NCI-H1092 treated with DMSO at 0.1 percent for 48 hours (cell line): ENCODE data around the gene TENT5C.

Source experiments
- DNase-seq: peaks from one replicate; lab custom pipeline; 2025; lab: John Stamatoyannopoulos, UW

The TENT5C gene

DNA sequence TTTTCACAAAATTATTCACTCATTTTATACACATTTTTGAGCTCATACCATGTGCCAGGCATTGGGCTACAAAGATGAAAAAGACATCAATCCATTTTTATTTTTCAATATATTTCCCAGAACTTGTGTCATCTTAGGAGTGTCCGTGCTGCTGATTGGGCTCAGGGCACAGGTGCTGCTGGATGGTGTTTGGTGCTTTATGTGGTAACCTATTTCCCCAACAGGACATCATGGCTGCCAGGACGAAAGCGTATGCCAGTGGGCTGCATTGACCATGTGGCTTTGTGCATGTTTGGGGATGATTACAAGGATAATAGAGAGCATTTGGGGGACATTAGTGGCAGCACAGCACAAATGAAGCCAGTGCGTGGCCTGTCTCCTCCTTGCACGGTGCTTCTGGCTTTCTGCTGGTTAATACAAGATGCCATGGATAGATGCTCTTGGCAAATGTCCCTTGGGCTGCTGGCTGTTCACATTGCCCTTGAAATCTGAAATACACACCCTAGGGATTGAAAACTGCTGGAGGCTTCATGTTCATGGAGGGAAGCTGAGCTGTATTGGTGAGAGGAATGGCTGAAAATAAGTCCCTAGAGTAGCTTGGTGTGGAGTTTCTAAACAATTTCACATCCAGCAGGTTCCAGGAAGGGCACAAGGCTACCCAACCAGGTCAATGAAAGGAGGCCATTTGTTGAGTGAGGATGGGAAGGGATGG is 52.3 kb downstream of the TENT5C start:
- no peak for DNase-seq

DNA sequence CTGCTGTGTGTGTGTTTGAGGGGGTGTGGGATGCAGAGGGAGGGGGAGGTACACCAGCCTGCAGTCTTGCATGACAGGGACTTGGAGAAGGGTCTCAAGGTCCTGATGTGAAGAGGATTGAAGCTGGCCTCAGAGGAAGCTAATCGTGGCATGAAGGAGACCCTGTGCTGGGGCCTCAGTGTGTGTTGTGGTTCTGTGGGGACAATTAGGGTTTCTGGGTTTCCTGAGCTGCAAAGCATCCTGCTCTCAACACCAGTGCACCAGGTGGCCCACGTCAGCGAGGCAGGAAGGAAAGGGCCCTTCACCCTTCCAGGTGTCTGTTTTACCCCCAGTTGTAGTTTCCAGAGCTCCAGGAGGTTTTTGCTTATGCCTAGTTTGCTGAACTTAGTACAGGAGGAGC is 52.8 kb downstream of the TENT5C start:
- DNase-seq = no peak

DNA sequence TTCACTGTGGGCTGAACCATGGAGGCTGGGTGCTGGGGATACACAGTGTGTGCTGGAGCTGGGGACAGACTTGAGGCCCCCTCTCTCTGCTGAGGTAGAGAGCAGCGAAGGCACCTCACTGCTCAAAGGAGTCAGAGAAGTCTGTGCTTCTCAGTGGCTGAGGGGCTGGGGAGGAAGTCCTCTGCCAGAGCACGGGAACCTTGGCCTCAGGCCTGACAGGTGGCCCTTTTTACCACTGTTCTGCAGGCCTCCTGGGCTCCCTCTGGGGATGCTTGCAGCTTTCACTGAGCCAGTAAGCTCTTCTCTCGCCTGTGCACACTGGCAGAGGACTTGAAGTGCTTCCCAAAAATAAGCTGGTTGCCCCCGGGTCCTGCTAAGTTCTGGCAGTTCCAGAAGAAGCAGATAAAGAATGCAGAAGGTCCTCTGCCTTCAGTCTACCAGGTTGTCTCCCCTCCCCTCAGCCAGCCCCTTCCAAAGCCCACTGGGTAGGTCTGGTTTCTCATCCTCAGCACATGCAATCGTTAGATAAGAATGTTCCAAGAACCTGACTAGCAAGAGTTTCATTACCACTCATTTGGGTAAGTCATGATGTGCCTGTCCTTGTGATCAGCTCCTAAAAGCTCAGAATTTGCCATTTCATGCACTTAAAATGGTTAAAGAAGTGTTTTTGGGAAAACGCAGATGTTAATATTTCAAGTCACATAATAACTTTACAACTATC is 53.9 kb downstream of the TENT5C start:
- no peak for DNase-seq

DNA sequence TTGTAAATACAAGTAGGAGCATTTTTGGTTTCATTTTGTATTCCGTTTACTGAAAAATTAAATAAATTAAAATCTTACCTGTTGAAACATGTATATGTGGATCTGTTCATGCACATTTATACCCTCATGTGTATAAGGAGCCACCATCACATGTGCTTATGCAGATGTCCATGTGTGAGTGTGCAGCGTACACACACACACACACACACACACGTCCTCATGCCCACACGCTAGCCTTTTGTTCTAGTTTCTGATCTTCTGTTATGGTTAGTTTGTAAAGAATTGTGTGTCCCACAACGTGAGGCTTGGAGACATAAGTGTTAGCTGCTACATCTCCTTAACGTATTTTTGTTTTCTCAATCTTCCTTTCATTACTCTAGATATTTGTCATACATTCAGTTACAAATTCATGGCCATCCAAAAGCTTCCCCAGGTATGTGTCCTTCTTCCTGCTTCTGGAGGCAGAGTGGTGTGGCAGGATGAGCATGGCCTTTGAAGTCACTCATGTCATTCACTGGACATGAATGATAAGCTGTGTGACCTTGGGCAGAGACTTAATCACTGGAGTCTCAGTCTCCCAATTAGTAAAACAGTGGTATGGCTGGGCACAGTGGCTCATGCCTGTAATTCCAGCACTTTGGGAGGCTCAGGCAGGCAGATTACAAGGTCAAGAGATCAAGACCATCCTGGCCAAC is 54.6 kb downstream of the TENT5C start:
- no peak for DNase-seq

DNA sequence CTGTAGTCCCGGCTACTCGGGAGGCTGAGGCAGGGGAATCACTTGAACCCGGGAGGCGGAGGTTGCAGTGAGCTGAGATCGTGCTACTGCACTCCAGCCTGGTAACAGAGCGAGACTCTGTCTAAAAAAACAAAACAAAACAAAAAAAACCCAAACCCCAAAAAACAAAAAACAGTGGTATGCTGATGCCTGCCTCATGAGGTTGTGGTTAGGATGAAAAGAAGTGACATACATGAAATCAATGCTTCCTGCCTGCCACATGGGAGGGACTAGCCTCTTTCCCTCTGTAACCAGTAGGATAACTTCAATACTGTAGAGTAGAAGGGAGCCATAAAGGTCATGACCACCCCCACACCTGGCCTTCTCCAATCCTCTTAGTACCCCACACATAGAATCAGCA is 55.2 kb downstream of the TENT5C start:
- DNase-seq = no peak

DNA sequence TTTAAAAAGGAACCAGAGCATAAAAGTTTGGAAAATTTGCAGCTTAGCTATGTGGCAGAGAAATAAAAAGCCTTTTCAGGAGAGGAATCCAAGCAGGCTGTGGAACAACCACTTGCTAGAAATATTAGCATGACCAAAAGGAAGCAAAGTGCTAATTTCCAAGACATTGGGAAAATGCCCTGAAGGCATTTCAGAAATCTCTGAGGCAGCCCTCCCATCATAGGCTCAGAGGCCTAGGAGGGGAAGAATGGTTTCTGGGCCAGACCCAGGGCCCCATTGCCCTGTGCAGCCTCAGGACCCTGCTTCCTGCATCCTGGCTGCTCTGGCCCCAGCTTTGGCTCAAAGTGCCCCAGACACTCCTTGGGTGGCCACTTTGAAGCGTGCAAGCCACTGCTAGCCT is 56.8 kb downstream of the TENT5C start:
- DNase-seq = no peak

DNA sequence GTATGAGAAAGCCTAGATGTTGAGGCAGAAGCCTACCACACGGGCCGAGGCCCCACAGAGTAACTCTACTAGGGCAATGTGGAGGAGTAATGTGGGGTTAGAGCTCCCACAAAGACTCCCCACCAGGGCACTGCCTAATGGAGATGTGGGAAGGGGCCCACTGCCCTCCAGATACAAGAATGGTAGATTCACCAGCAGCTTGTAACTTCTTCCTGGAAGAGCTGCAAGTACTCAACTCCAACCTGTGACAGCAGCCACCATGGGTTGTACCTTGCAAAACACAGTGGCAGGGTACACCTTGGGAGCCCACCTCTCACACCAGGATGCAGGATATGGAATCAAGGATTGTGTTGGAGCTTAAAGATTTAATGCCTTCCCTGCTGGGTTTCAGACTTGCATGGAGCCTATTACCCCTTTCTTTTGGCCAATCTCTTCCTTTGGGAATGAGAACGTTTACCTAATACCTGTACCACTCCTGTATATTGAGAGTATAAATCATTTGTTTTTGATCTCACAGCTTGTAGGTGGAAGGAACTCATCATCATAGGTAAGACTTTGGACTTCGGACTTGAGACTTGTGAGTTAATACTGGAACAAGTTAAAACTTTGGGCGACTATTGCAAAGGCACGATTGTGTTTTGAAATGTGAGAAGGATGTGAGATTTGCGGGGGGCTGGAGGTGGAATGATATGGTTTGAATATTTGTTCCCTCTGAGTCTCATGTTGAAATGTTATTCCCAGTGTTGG is 57.5 kb downstream of the TENT5C start:
- no peak for DNase-seq

DNA sequence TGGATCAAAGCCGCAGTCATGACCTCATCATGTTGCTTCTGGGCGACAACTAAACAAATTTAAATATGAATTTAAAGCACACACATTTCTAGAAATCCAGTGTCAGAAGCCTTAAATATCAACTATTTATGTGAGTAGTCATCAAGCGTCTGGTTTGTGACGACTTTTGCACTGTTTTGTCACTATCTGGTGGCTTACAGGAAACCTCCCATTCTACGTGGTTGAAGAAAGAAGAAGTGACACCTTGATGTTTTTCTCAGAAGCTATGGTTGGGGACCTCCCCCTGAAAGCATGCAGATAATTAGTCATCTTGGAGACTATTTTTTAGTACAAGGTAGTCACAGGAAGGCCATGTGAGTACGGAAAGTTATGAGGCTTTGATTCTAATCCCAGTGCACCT is 58.5 kb downstream of the TENT5C start:
- no peak for DNase-seq

DNA sequence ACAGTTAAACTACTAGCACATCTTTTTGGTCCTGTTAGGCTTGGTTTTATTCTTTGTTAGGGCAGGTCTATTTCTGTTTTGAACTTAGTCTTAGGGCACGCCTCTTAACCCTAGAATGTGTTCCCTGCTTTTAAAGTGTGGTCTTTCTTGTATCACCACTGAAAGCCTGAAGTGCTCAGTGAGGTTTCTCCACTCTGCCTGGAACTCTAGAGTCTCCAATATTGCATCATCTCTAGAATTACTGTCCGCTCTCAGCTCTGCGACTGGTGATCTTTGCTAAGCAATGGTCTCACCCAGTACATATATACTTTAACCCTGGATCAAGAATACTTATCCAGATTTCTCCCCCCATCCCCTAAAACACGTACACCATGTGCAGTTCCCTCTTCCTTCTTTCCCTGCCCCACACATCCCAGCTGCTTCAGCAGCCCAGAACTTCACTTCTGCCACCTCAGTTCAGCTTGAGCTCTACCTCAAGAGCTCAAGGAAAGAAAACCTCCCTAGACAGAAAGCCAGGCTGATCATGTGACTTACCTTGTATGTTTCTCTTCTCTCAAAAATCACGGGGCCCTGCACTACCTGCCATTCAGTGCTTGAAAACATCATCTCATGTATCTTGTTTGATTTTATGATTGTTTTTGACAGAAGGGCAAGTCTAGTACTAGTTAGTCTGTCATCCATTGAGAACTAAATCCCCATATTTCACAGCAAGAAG is 59.9 kb downstream of the TENT5C start:
- no peak for DNase-seq

DNA sequence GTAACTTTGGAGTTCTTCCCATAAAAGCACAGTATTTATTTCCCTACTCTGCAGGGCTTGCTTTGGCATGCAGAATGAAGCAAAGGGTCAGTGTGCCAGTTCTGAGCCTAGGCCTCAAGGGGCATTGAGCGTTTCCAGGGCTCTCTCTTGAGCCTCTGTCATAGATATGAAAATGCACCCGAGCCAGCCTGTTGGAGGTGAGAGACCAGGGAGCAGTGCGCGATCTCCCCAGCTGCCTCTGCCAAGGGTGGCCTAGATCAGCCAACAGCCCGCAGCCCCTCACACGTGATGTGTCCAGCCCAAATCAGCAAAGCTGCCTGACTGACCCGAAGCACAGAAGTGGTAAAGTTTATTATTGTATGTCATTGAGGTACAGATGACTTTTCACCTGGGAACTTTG is 63.7 kb downstream of the TENT5C start:
- no peak for DNase-seq

DNA sequence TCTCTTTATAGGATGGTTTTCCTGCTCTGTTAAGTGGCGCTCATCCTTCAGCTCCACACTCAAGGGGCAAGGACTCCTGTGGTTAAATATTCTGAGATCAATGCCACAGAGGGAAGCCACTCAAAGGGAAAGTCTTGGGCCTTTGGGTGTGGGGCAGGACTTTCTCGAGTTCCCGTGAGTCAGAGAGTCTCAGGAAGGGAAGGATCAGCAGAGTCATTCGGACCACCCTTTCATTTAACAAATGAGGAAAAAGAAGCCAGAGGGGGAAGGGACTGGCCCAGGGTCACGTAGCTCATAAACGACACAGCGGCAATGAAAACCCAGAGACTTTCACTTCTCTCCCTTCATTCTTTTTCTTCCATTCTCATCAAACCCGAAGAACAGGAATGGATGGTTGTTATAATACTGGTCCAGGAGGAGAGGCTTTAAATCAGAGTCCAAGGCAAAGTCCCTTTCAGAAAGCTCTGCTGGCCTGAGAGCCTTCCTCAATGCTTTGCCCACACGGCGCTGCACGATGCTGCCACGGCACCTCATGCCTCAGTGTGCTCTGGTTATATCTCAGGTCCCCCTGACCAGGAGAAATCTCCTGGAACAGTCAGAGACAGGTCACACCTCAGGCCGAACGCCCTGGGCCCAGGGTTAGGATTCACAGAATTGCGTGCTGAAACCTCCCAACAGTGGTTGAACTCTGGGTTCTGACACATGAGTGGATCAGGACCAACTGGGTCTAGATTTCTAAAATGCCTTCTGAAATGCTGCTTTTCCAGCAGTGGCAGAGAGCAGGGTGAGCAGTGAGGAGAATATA is 65.3 kb downstream of the TENT5C start:
- DNase-seq = no peak

DNA sequence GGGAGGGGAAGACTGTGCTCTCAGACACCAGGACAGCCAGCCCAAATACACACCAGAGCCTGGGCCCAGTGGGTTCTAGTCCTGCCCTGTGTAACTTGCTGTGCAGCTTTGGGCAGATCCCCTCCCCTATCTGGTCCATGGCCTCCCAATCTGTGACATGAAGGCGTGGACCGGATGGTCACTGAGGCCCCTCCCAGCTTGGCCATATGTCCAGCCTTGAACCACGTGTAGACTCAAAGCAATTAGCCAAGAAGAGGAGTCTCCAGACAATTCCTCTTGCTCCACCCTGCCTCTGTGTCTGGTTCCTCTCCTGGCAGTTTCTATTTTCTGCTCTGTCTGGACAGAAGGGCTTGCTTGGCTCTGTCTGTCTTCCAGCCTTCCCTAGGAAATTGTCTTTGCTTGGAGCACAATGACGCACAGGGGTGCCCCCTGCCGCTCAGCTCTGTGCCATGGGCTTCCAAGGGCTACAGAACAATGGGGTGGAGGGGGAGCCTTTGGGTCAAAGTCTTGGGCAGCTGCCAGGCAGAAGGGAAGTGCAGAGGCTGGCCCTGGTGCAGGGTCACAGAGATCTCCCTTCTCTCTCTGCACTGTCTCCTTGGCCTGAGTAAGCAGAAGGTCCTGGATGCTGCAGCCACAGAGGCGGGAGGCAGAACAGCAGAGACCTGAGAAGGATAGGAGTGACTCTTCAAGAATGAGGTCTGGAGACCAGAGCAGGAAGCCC is 66.1 kb downstream of the TENT5C start:
- peak; percentile 10 for DNase-seq

DNA sequence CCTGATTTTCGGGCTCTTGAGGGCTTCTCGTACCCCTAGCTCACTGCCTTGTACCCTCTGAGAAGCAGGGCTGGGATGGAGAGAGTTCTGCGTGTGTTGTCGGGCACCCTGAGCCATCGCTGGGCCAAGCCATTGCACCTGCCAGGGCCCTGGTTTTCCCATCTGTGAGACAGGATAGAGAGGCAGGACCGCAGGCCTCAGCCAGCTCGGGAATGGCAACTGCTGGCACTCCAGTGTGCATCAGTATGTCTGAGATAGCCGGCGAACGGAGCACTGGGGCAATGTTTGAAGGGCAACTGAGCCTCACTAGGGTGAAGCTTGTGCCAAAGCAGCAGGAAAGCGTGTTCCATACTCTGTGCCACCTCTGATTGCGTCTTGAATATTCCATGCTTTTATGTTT is 66.9 kb downstream of the TENT5C start:
- no peak for DNase-seq

DNA sequence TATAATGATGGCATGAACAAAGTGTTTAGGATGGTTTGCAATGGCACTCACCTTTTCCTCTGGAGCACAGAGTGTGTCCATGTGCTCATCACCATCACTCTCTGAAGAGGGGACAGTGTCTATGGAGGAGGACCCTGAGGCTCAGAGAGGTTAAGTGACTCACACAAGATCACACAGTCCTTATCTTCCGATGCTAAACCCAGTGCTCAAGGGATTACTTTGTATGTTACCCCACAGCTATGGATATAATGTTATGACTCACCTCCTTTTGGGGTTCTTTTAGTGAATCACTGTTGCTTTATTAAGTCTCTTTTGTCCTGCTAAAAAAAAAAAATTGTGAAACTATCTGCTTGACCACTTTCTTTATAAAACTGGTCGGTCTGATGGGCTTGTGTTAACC is 67.6 kb downstream of the TENT5C start:
- DNase-seq = no peak

DNA sequence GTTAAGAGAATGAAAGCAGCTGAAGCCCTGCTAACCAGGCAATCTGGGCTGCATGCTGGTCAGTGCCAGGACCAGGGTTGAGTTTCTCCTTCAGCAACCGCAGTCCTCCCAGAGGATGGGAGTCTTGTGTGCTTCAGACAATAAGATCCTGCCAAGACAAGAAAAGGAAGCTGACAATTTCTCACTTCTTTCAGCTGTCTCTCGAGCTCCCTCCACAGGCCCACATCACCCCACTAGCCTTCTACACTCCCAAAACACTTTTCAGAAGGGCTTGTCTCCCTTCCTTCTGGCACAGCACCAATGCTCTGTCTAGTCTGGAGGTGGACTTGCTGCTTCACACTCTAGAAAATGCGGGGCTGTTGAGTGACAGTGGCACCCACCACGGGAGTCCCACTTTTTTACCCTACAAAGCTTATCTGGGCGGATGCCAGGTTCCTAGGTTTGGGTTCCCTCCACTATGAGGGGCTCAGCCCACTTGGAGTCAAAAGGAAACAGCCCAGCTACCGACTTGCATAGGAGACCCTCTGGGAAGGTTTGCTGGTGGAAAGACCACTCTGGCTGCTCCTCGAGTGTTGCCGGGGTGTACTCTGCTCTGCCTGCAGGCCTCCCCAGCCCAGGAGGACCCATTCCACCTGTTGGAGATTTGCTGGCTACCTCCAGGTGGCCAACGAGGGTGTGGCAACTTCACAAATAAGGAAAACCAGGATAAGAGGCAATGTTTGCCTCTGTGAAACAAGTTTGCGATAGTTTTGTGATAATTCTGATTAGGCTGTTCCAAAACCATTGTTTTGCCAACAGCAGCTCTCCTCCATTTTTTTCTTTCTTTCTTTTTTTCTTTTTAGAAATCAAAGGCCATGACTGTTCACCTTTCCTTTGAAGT is 68.9 kb downstream of the TENT5C start:
- DNase-seq = no peak

DNA sequence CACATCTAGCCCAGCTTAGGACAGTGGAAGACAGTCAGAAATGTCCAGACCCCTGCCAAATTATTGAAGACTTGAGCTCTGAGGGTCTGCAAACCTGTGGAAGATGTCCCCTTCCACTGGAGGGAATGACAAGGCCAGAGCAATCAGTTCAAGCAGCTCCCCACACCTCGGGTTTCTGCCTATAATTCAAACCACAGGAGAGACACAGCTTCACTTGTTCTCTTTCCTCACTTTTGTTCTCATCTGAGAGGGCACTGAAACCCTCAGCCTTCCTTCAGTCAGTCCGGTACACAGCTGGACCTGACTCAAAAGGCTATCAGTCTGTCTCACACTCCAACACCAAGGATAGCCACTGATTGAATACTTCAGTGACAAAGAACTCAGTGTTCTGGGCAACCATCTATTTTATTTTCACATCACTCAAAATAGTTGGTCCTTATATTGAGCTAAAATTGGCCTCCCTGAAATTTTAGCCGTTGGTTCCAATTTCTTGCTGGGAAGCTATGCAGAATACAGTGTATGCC is 70.1 kb downstream of the TENT5C start:
- DNase-seq = no peak

DNA sequence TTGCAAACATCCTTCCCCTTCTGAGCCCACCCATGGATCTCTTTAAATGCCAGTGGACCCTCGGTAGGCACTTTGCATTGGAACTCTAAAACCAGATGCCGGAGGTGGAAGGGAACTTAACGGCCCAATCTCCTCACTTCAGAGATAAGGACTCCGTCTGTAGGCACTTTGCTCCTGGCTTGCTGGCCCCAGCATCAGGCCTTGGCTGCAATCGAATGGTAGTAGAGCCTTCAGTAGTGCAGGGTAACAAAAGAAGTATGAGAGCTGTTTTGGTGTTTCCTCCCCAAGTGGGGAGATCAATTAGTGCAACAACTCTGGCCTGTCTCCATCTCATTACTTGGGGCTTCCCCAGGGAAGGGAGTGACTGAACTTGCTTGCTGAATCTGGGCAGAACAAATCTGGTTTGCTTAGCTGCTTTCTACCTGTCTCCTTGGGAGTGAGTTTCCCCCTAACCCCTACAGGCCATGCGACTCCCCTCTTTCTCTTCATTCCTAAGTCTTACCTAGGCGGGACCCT is 70.8 kb downstream of the TENT5C start:
- no peak for DNase-seq
